DMS153 treated with DMSO at 0.1 percent for 48 hours (cell line): Measurements from ENCODE around the gene CCDC24.
A peak's percentile ranks its signal among the peaks of the same experiment; 100 is the strongest.

Source experiments
- DNase-seq: peaks from one replicate; lab custom pipeline; 2025; ENCODE audit not compliant: unreplicated experiment; lab: John Stamatoyannopoulos, UW

CCDC24 gene

DNA sequence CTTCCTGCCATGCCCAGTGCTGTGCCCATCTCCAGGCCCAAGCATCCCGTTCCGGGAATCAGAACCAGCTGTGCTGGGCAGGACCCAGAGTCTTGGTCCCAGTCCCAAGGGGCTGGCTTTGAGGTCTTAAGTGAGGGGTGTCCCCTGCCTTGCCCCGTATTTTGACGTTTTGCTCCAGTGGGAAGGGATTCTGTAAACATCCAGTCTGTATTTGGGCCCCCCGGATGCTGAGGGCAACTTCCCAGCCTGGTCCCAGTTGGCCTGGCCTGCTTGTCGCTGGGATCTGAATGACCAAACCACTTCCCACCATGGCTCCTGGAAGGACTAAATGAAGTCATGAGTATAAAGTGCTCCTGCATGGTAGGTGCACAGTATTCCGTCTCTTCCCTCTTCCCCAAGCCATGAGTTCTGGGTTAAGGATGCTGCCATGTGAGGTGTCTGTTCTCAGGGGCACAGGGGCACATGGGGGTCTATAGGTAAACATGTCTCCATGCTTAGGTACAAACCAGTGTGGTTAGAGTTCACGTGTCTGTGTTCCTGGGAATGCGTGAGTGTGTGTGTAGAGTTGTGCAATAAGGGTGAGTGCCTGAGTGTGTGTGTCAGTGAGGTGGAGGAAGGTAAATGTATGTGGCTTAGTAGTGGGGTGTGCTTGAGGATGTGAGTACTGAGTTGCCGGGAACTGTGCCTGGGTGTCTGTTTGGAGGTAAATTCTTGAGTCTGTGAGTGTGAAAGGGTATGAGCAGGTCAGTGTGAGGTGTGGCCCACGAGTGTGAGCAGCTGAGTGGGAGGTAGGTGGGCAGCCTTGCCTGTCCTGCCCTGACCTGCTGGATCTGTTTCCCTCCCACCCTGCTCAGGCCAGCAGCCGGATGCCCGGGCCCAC, 10.9 kb upstream of the CCDC24 start:
- no peak for DNase-seq

DNA sequence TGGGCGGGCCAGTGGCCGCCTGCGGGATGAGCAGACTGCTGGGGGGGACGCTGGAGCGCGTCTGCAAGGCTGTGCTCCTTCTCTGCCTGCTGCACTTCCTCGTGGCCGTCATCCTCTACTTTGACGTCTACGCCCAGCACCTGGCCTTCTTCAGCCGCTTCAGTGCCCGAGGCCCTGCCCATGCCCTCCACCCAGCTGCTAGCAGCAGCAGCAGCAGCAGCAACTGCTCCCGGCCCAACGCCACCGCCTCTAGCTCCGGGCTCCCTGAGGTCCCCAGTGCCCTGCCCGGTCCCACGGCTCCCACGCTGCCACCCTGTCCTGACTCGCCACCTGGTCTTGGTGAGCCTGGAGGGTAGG, 10.3 kb upstream of the CCDC24 start:
- no peak for DNase-seq

DNA sequence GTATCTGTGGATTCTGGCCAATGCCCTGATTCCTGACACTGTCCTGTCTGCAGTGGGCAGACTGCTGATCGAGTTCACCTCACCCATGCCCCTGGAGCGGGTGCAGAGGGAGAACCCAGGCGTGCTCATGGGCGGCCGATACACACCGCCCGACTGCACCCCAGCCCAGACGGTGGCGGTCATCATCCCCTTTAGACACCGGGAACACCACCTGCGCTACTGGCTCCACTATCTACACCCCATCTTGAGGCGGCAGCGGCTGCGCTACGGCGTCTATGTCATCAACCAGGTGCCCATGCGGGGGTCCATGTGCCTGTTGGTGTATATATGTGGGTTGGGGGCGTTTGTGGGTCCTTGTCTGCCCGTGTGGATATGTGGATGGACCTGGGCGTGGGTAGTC, 9.8 kb upstream of the CCDC24 start:
- no peak for DNase-seq

DNA sequence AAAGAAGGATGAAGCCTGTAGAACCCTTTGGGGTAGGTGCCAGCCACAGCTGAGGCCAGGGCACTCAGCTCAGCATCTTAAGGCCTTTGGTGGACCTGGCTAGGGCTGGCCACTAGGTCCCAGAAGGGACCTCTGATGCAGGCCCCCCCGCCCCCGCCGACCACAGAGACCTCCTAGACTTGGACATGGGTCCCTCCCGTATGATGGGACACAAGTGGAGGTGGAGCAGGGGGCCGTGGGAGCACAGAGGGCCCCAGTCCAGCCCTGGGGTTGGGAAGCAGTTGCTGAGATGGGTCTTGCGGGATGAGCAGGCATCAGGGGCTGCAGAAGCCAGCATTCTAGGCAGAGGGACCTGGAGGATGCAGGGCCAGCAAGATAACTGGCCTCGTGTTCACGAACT, 9.2 kb upstream of the CCDC24 start:
- DNase-seq = no peak

DNA sequence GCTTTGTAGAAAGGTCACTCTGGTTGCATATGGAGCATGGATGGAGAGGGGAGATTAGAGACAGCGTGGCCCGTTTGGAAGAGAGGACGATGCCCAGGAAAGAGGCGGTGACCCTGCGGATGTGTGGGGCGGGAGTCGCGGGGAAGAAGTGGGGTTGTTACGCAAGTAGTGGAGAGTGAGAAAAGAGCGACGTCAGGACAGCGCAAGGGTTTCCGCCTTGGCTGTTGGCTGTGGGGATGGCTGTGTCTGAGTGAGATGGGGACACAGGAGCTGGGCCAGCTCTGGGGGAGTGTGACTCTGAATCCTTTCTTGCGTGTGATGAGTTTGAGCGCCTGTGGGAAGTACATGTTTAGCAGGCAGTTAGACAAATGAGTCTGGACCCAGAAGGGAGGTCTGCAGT, 8.6 kb upstream of the CCDC24 start:
- DNase-seq = no peak

DNA sequence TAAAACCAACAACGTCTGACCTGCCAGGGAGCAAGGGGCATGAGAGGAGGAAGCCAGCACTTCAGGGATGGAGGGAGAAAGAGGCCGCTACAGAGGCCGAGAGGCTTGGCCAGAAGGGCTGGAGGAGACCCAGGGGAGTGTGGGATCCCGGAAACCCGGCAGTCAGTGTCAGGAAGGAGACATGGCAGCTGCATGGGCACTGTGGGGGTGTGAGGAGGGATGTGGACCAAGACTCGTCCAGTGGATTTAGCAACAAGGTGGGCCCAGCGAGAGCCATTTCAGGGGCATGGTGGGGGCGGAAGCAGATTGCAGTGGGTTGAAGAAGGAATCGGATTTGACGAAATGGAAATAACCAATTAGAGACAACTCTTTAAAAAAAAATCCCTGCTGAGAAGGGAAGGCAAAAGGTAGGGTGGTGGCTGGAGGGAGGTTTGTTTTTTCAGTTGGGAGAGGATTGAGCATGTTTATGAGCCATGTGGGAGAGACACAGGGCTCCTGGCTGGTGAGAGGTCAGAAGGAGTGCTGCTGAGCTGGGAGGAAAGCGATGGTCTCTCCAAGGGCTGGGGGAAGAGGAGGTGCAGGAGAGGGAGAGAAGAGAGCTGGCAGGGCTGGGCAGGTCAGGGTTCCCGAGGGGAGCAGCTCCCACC, 8.0 kb upstream of the CCDC24 start:
- DNase-seq = no peak

DNA sequence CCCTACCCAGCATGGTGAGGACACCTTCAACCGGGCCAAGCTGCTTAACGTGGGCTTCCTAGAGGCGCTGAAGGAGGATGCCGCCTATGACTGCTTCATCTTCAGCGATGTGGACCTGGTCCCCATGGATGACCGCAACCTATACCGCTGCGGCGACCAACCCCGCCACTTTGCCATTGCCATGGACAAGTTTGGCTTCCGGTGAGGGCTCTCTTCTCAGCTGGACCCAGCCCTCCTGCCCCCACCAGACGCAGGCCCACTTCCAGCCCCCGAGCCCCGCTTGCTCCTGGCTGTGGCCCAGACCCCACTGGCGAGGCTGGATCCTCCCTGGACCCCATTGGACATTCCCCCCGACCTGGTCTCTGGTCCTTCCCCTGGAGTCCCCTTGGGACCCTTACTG, 6.5 kb upstream of the CCDC24 start:
- DNase-seq = no peak

DNA sequence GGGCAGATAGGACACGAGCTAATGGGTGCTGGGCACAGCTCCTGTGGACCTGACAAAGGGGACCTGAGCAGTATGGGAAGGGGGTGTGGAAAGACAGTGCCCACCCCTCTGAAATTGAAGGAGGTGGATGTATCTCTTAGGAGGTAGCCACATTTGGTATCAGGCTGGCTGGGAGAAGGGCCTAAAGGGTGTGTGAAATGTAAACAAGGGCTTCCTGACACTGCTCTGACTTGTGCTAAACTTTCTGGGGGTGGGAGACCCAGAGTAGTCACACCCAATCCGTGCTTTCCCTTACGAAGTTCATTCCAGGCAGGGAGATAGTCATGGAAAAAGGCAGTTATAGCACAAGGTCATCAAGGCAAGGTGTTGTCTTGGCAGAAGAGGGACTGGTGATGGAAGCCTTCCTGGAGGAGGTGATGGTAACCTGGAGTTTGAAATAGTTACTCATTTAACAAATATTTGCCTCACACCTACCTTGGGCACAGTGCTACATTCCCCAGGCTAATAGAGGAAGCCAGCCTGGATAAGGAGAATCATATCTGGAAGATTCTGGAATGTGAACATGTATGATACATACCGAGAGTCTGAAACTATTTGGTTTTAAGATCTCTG, 5.3 kb upstream of the CCDC24 start:
- DNase-seq = no peak

DNA sequence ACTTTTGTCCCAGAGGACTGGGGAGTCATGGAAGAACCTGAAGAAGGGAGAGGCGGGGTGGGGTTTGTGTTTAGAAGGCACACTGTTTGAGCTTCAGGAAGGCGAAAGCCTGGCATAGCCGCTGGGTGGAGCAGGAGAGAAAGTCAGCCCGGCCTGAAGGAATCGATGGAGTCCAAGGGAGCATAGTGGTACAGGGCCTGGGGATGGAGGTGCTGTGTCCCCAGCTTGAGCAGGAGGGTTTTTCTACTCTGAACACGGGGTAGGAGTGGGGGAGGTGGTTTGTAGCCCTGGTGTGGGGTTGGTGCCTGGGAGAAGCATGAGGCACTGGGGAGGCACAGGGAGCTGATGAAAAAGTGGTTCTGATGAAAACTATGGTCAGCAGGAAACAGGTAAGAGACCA, 4.7 kb upstream of the CCDC24 start:
- DNase-seq = no peak

DNA sequence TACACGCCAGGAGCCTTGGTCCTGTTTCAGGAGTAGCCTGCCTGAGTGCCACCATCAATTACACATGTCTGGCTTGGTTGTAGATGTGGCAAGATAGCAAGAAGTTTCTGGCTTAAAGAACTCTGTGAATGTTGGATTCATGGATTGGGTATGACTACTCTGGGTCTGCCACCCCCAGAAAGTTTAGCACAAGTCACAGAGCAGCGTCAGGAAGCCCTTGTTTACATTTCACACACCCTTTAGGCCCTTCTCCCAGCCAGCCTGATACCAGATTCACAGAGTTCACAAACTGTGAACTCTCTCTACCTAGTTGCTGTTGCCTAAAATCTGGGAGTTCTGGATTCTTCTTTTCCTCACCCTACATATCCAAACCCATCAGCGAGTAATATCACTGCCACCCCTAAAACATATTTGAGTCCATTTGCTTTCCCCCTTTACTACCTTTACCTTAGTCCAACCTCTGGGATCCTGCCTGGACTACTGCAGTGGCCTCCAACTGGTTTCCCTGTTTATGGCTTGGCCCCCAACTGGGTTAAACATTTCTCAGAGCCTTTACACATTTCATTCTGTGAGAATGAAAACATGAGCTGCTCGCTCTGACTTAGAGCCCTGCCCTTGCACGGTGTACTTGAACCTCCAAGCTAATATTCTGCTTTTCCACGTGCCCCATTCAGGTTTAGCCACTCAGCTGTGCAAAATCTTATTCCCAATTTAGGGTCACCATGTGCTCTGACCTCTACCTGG, 4.1 kb upstream of the CCDC24 start:
- no peak for DNase-seq

DNA sequence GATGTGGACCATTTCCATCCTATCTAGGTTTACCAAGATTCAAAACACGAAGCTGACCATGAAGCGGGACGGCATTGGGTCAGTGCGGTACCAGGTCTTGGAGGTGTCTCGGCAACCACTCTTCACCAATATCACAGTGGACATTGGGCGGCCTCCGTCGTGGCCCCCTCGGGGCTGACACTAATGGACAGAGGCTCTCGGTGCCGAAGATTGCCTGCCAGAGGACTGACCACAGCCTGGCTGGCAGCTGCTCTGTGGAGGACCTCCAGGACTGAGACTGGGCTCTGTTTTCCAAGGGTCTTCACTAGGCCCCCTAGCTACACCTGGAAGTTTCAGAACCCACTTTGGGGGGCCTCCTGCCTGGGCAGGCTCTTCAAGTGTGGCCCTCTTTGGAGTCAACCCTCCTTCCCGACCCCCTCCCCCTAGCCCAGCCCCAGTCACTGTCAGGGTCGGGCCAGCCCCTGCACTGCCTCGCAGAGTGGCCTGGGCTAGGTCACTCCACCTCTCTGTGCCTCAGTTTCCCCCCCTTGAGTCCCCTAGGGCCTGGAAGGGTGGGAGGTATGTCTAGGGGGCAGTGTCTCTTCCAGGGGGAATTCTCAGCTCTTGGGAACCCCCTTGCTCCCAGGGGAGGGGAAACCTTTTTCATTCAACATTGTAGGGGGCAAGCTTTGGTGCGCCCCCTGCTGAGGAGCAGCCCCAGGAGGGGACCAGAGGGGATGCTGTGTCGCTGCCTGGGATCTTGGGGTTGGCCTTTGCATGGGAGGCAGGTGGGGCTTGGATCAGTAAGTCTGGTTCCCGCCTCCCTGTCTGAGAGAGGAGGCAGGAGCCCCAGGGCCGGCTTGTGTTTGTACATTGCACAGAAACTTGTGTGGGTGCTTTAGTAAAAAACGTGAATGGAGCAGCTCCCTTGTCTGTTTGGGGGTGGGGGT, 864 bp upstream of the CCDC24 start:
- no peak for DNase-seq

DNA sequence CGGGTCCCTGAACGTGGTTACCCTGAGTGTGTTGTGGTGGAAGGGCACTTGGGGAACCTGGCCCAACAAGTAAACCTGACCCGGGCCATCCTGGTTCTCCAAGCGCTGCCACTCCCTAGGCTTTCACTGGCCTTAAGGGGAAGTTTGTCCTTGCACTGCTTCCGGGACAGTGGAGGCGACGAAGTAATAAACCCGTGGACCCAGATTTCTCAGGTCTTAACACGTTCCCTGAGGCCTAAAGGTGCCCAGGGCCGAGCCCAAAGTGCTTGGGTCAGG, 261 bp upstream of the CCDC24 start:
- no peak for DNase-seq

DNA sequence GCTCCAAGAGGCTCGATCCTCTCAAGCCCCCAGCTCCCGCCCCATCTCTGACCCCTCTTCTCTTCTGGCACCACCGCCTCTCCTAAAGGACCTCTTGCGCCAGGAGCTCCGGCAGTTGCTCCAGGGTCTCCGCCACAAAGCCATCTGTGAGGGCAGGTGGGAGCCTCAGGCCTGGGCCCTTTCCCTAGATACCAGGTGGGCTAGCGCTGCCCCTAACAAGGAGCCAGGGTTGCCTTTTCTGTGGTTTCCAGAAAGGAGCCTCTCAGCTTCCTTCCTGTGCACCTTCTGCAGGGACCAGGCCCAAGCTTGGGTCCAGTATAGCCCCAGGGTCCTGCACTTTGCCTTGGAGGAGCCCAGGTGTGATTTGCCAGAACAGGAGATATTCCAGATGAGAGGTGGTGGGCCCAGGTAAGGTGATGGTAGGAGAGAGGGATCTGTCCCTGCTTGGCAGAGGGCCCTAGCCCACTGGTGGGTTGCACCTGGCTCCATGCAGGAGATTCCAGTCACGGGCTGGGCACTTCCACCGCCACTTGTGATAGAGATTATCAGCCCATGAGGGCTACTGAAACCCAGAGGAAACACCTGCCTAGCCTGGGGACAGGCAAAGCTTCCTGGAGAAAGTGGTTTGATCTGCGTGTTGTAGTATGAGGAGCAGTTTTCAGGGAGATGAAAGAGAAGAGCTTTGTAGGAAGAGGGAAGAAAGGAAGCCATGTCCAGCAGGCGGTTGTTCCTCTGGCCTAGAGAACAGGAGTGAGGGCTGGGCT, 1.0 kb downstream of the CCDC24 start:
- no peak for DNase-seq

DNA sequence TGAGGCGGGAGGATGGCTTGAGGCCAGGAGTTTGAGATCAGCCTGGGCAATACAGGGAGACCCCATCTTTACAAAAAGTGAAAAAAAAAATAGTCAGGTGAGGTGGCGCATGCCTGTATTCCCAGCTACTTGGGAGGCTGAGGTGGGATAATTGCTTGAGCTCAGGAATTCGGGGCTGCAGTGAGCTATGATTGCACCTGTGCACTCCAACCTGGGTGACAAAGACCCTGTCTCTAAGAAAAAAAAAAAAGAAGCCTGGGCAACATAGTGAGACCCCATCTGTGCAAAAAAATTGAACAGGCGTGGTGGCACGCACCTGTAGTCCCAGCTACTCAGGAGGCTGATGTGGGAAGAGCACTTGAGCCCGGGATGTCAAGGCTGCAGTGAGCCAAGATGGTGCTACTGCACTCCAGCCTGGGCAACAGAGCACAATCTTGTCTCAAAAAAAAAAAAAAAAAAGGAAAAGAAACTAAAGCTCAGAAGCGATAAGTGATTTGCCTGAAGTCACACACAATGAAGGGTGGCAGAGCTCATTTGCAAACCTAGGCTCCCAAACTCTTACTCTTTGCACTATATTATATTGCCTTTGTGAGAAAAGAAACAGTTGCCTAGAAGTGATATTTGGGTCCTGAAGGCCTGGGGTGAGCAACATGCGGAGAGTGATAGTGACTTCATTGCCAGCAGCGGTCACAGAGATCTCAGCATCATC, 2.0 kb downstream of the CCDC24 start:
- no peak for DNase-seq

DNA sequence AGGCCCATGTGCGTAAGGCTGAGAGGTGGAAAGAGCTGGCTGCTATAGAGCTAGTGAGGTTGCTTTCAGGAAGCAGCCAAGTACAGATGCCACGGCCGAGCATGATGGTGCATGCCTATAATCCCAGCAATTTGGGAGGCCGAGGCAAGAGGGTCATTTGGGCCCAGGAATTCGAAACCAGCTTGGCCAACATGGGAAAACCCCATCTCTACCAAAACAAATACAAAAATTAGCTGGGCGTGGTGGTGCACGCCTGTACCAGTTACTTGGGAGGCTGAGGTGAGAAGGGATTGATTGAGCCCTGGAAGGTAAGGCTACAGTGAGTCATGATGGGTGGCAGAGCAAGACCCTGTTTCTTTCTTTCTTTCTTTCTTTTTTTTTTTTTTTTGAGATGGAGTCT, 2.7 kb downstream of the CCDC24 start:
- no peak for DNase-seq

DNA sequence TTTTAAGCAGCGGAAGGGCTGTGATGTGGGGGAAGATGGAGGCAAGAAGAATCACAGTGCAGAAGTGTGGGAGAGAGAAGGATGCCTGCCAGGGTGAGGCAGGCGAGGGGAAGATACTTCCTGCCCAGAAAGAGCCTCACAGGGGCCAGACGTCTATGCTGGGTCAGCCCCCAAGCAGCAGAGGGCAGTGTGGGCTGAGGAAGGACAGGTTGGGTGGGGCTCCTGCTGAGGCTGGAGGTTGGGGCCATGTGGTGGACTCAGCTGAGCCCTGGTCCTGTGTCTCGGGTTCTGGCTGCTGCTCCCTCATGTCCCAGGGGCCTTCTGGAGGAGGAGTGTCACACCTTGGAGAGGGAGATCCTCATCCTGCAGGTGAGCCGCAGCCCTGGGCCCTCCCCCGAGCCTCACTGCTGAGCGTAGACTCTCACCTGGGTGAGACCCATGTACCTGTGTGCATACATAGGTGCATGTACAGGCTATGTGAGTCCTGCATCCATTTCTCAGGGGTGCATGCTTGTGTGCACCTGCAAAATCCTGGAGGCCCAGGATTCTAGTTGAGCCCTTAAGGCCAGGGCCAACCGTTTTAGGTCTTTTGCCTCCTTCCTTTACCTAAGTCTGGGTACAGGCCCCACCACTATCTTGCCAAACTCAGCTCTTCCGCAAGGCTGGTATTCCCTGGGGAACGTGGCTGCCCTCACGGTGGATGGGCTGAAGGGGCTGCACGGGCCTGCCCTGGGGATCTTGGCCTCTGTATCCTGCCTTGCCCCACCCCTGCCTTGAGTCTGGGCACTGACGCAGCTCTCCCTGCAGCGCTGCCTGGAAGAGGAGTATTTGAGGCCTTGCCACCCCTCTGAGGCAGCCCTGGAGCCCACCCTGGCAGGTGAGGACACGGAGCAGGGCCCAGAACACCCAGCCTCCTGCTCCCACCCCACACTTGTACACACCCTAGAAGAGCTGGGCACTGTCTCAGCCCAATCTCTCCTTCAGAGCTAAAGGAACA, 3.7 kb downstream of the CCDC24 start:
- DNase-seq = peak; percentile 15

DNA sequence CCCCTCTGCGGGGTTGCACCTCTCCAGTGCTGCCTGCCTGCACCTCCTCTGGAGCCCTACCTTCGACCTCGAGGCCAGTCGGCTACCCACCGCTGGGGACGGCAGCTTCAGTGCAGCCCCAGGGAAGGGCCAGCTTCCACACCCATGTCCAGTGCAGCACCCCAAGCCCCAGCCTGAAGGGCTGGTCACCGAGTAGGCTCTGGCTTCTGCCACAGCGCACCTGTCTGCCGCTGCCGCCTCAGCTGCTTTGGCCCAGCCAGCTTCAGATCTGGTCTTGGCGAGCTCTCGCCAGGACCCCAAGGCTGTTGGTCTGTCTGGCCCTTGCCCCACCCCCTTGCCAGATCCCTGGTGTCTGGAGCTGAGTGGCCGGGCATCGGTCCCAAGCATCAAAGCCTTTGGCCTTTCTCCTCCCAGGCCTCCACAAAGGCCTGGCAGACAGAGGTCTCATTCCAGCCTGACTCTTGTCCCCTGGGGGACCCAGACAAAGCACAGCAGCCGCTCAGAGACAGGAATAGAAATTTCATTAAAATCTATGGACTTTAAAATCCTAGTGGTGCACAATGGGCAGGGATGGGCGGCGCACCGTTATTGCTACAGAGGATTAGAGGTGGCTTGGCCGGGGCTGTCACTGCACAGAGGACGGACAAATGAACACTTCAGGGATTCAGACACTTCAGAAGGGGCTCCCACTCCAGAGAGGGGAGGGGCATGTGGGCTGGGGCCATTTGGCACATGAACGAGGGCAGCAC, 4.8 kb downstream of the CCDC24 start:
- no peak for DNase-seq

DNA sequence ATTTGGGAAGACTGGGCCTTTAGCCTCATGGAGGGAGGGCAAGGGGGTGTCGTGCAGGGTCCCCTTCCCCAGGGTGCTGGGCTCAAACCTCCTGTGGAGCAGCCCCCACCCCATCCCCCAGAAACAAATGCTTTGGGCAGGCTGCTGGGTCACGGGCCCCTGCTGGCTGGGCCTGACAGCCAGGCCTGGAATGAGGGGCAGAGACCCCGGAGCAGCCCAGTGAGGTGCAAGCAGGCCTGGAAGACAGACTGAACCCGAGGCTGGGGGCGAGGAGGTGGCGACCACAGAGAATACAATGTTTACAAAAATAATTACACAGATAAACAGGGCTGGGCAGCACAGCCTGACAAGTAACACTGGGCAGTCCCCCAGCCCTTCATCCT, 5.3 kb downstream of the CCDC24 start:
- no peak for DNase-seq
